Endometrial microvascular endothelial cells (primary cell): ENCODE data around the gene PAK1. TPM values are rescaled to one million over a fixed set of nuclear protein-coding genes. Genes with fewer than 3 reads are reported as not detected.

Source experiments
- in situ Hi-C: cut with HindIII; loops from 2 replicates; pipeline ENCODE4 v1.10.0; 2017; ENCODE audit warnings: low sequenced_read_pairs, low pct_unique_long_range_greater_than_20kb; ENCODE audit errors: inconsistent ontology term
- total RNA-seq: library from RNA; depleted of rRNA; stranded (reverse); fragments of >200 nt; gene quantifications from one replicate; pipeline ENCODE4 v1.2.3, GENCODE V29; 2015; ENCODE audit errors: inconsistent ontology term

Gene PAK1
- total RNA-seq, 1 donor from 2014 or later: 14.2 TPM

GRCh38 chr11:77487790-77488189, 13.9 kb upstream of the PAK1 start:
- in situ Hi-C loops: no loop called here

GRCh38 chr11:77479746-77480352, 6.0 kb upstream of the PAK1 start:
- in situ Hi-C loops: no loop called here

- in situ Hi-C loops: no loop called here
Measured at GRCh38 chr11:77475206-77475605, 1.3 kb upstream of the PAK1 start.

- in situ Hi-C loops: no loop called here
Measured at GRCh38 chr11:77474684-77475060, 778 bp upstream of the PAK1 start.

GRCh38 chr11:77472991-77473800, 698 bp downstream of the PAK1 start:
- in situ Hi-C loops: no loop called here

GRCh38 chr11:77471558-77472193, 2.2 kb downstream of the PAK1 start:
- in situ Hi-C loops: no loop called here

- in situ Hi-C loops: no loop called here
Measured at GRCh38 chr11:77470971-77471370, 2.9 kb downstream of the PAK1 start.

- in situ Hi-C loops: no loop called here
Measured at GRCh38 chr11:77470504-77470903, 3.4 kb downstream of the PAK1 start.

- in situ Hi-C loops: no loop called here
Measured at GRCh38 chr11:77468527-77468926, 5.4 kb downstream of the PAK1 start.

GRCh38 chr11:77467993-77468392, 5.9 kb downstream of the PAK1 start:
- in situ Hi-C loops: no loop called here

GRCh38 chr11:77467233-77467632, 6.7 kb downstream of the PAK1 start:
- in situ Hi-C loops: no loop called here

GRCh38 chr11:77457340-77457739, 16.6 kb downstream of the PAK1 start:
- in situ Hi-C loops: no loop called here

- in situ Hi-C loops: no loop called here
Measured at GRCh38 chr11:77455740-77456139, 18.2 kb downstream of the PAK1 start.

- in situ Hi-C loops: no loop called here
Measured at GRCh38 chr11:77454867-77455655, 18.8 kb downstream of the PAK1 start.

- in situ Hi-C loops: no loop called here
Measured at GRCh38 chr11:77450227-77450626, 23.7 kb downstream of the PAK1 start.

GRCh38 chr11:77449784-77450183, 24.1 kb downstream of the PAK1 start:
- in situ Hi-C loops: loop anchor here (10.0 kb wide), 1 partner anchor 245 kb away; no protein-coding TSS in a partner anchor

GRCh38 chr11:77449060-77449521, 24.8 kb downstream of the PAK1 start:
- in situ Hi-C loops: loop anchor here (10.0 kb wide), 1 partner anchor 244 kb away; no protein-coding TSS in a partner anchor

- in situ Hi-C loops: loop anchor here (10.0 kb wide), 1 partner anchor 243 kb away; no protein-coding TSS in a partner anchor
Measured at GRCh38 chr11:77448269-77448668, 25.6 kb downstream of the PAK1 start.
